GM12872 (cell line): ENCODE results near the gene HOXD1.

ENCODE experiments used
- CTCF ChIP-seq: IDR thresholded peaks from 3 replicates; pipeline ENCODE4 v1.5.1; 2011; ENCODE audit warnings: low read depth, mild to moderate bottlenecking, low read length, moderate library complexity; ENCODE audit not compliant: insufficient read depth

HOXD1 gene

DNA sequence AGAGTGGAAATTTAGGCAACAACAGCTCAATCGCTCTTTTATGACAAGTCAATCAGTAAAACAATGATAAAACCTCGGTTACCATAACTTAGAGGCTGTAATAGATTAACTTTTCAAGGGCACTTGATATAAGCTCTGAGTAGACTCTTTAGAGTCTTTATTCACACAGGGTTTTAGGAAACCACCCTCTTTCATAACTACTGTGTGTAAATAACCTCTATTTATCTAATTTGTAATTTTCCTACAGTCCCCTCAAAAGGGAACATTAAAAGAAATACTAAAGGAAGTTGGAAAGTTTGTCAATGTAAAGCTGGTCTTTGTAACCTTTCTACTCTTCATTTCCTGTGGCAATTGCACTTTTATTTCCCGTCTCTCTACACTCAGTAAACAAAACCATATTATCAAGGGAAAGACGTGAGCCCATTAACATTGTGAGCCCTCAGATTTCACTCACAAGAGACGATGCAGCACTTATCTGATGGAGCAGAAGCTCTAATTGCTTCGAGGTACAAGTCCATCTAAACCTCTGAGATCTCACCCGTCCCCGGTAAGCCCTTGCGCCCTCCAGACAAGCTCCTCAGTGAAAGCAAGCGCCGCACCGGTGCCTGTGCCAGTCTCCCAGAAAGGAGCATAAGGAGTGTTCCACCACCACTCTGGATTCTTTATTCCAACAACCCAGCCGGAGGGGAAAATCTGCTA lies 1.1 kb upstream of the HOXD1 start:
- TF ChIP-seq CTCF, result no peak

DNA sequence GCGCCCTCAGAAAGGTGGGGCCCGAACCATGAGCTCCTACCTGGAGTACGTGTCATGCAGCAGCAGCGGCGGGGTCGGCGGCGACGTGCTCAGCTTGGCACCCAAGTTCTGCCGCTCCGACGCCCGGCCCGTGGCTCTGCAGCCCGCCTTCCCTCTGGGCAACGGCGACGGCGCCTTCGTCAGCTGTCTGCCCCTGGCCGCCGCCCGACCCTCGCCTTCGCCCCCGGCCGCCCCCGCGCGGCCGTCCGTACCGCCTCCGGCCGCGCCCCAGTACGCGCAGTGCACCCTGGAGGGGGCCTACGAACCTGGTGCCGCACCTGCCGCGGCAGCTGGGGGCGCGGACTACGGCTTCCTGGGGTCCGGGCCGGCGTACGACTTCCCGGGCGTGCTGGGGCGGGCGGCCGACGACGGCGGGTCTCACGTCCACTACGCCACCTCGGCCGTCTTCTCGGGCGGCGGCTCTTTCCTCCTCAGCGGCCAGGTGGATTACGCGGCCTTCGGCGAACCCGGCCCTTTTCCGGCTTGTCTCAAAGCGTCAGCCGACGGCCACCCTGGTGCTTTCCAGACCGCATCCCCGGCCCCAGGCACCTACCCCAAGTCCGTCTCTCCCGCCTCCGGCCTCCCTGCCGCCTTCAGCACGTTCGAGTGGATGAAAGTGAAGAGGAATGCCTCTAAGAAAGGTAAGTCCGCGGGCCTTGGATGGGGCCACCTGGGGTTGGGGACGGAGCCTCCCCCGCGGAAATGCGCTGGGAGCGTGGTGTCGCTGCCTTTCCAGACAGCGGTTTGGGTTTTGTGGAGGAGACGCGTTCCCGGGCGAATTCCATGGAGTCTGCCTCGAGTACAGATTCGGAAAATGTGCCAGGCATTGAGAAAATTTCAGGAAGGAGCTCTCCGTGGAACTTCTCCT lies 559 bp downstream of the HOXD1 start:
- TF ChIP-seq CTCF, result no peak

DNA sequence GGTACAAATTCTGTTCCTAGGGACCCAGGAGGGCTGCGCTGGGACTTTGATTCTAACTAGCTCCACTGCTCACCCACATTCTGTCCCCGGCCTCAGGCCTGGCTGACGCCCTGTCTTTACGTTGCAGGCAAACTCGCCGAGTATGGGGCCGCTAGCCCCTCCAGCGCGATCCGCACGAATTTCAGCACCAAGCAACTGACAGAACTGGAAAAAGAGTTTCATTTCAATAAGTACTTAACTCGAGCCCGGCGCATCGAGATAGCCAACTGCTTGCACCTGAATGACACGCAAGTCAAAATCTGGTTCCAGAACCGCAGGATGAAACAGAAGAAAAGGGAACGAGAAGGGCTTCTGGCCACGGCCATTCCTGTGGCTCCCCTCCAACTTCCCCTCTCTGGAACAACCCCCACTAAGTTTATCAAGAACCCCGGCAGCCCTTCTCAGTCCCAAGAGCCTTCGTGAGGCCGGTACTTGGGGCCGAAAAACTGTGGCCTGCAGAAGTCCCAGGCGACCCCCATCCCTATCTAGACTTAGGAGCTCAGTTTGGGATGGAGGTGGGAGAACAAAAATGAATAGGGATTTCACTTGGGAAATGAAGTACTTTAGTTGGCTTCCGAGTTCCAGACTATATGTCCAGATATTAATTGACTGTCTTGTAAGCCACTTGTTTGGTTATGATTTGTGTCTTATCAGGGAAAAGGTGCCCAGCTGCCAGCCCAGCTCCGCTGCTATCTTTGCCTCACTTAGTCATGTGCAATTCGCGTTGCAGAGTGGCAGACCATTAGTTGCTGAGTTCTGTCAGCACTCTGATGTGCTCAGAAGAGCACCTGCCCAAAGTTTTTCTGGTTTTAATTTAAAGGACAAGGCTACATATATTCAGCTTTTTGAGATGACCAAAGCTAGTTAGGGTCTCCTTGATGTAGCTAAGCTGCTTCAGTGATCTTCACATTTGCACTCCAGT lies 1.5 kb downstream of the HOXD1 start:
- TF ChIP-seq CTCF, result no peak

GRCh38 chr2:176192351-176192750 lies 3.9 kb downstream of the HOXD1 start:
- no peak for TF ChIP-seq CTCF

GRCh38 chr2:176193048-176193447 lies 4.6 kb downstream of the HOXD1 start:
- no peak for TF ChIP-seq CTCF

GRCh38 chr2:176199902-176200301 lies 11.4 kb downstream of the HOXD1 start:
- no peak for TF ChIP-seq CTCF

DNA sequence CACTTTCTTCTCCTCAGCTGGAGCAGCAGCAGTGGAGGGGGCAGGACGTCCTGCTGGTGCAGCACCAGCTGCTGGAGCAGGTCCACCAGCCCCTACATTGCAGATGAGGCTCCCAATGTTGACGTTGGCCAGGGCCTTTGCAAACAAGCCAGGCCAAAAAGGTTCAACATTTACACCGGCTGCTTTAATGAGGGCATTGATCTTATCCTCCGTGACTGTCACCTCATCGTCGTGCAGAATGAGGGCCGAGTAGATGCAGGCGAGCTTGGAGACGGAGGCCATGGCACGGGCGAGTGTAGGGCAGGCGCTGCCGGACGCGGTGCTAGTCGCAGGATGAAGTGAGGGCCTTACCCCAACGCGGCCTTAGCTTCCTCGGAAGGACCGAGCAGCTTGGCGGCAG lies 12.5 kb downstream of the HOXD1 start:
- TF ChIP-seq CTCF, result no peak
